22Rv1 (cell line): Measurements from ENCODE around the gene CBFA2T2.
"Not testable (repeated sequence)": the region's sequence is repeated elsewhere in the genome, so short reads cannot be mapped to it uniquely, and the experiment has no call there.

Experiments
- ZFX ChIP-seq: fragments of 450-650 bp; IDR thresholded peaks from 2 replicates; pipeline ENCODE4 v1.6.1; 2017; ENCODE audit warnings: antibody characterized with exemption, borderline replicate concordance
- TF ChIP-seq, protein P1 (sequence below): fragments of 450-650 bp; IDR thresholded peaks from 2 replicates; pipeline ENCODE4 v1.5.1; 2017; ENCODE audit warnings: mild to moderate bottlenecking

DNA sequence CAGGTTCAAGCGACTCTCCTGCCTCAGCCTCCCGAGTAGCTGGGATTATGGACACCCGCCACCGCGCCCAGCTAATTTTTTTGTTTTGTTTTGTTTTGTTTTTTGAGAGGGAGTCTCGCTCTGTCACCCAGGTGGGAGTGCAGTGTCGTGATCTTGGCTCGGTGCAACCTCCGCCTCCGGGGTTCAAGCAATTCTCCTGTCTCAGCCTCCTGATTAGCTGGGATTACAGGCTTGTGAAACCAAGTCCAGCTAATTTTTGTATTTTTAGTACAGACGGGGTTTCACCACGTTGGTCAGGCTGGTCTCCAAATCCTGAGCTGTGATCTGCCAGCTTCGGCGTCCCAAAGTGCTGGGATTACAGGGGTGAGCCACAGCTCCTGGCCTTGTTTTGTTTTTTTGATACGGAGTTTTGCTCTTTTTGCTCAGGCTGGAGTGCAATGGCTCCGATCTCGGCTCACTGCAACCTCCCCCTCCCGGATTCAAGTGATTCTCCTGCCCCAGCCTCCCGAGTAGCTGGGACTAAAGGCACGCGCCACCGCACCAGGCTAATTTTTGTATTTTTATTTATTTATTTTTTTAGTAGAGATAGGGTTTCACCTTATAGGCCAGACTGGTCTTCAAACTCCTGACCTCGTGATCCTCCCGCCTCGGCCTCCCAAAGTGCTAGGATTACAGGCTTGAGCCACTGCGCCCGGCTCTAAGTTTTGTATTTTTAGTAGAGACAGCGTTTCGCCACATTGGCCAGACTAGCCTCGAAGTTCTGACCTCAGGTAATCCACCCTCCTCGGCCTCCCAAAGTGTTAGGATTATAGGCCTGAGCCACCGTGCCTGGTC is 1.0 kb upstream of the CBFA2T2 start:
- TF ChIP-seq, protein P1, sequence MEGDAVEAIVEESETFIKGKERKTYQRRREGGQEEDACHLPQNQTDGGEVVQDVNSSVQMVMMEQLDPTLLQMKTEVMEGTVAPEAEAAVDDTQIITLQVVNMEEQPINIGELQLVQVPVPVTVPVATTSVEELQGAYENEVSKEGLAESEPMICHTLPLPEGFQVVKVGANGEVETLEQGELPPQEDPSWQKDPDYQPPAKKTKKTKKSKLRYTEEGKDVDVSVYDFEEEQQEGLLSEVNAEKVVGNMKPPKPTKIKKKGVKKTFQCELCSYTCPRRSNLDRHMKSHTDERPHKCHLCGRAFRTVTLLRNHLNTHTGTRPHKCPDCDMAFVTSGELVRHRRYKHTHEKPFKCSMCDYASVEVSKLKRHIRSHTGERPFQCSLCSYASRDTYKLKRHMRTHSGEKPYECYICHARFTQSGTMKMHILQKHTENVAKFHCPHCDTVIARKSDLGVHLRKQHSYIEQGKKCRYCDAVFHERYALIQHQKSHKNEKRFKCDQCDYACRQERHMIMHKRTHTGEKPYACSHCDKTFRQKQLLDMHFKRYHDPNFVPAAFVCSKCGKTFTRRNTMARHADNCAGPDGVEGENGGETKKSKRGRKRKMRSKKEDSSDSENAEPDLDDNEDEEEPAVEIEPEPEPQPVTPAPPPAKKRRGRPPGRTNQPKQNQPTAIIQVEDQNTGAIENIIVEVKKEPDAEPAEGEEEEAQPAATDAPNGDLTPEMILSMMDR, result not testable (repeated sequence)
- not testable (repeated sequence) for TF ChIP-seq ZFX
